ENCODE results near the gene CORIN. TPM values are rescaled to one million over a fixed set of nuclear protein-coding genes. Genes with fewer than 3 reads are reported as not detected.

The CORIN gene
- polyA plus RNA-seq, 1 donor (not counting 4 experiments of a cell fraction or from before 2014, with no cell fraction given), result 0.14 TPM

GRCh38 chr4:47824840-47825239, 13.0 kb downstream of the CORIN start:
- FAIRE-seq (no peak), DNase-seq (ENCODE audit: low read depth, low spot score) (no peak)
- Histone ChIP-seq H3K4me2 (ENCODE audit: control insufficient read depth, extremely low read depth, insufficient read depth, low read depth, low read length) (no peak overlapping the region), H3K27me3 (ENCODE audit: control insufficient read depth, extremely low read depth, insufficient read depth, low read length) (no peaks in the 10 kb centered on the region), H3K4me3 (ENCODE audit: control insufficient read depth in 2 of 3, extremely low read depth in 1 of 3, insufficient read depth in 2 of 3, low read depth in 1 of 3, low read length in 3 of 3) (no peak overlapping the region), H3K9ac (ENCODE audit: control insufficient read depth, extremely low read depth, insufficient read depth, low read length) (no peak overlapping the region), H3K27ac (ENCODE audit: control insufficient read depth, insufficient read depth, low read length) (no peak overlapping the region), H3K9me1 (ENCODE audit: control insufficient read depth, extremely low read depth, insufficient read depth, low read length) (no peaks in the 10 kb centered on the region), H3K36me3 (ENCODE audit: control insufficient read depth in 2 of 2, extremely low read depth in 1 of 2, insufficient read depth in 2 of 2, low read length in 2 of 2) (no peaks in the 10 kb centered on the region), H4K20me1 (ENCODE audit: control insufficient read depth, extremely low read depth, insufficient read depth, low read length) (no peaks in the 10 kb centered on the region), H2AFZ (ENCODE audit: control insufficient read depth, low read length) (no peak overlapping the region), H3K4me1 (ENCODE audit: control insufficient read depth, extremely low read depth, insufficient read depth, low read length) (no peaks in the 10 kb centered on the region), H3K79me2 (ENCODE audit: control insufficient read depth, insufficient read depth, low read length) (no peaks in the 10 kb centered on the region), H3K9me3 (ENCODE audit: control insufficient read depth, low read depth, low read length) (no peaks in the 10 kb centered on the region)
- TF ChIP-seq EZH2 (IDR thresholded peaks at IDR 0.05; ENCODE audit: low read length) (no peak), CTCF (optimal IDR thresholded peaks at IDR 0.05 in 1 of 3, IDR thresholded peaks at IDR 0.05 in 1 of 3, conservative IDR thresholded peaks at IDR 0.05 in 1 of 3; ENCODE audit: extremely low read depth in 1 of 3, insufficient read depth in 2 of 3, low read length in 3 of 3) (no peak)
- dilution Hi-C loops (cut with MboI; ENCODE audit: extremely low pct_ligation_motif_present, low sequenced_read_pairs), result no loop called here

- H3K4me2 ChIP-seq (ENCODE audit: control insufficient read depth, extremely low read depth, insufficient read depth, low read depth, low read length), result no peak overlapping the region
- H3K27ac ChIP-seq (ENCODE audit: control insufficient read depth, insufficient read depth, low read length), result no peak overlapping the region
- H3K27me3 ChIP-seq (ENCODE audit: control insufficient read depth, extremely low read depth, insufficient read depth, low read length), result no peaks in the 10 kb centered on the region
- H3K4me3 ChIP-seq (ENCODE audit: control insufficient read depth in 2 of 3, extremely low read depth in 1 of 3, insufficient read depth in 2 of 3, low read depth in 1 of 3, low read length in 3 of 3), result no peak overlapping the region
- no peaks in the 10 kb centered on the region for H3K4me1 ChIP-seq (ENCODE audit: control insufficient read depth, extremely low read depth, insufficient read depth, low read length)
- H3K9me1 ChIP-seq (ENCODE audit: control insufficient read depth, extremely low read depth, insufficient read depth, low read length), result no peaks in the 10 kb centered on the region
- DNase-seq (ENCODE audit: low read depth, low spot score), result no peak
- no peaks in the 10 kb centered on the region for H3K36me3 ChIP-seq (ENCODE audit: control insufficient read depth in 2 of 2, extremely low read depth in 1 of 2, insufficient read depth in 2 of 2, low read length in 2 of 2)
- H3K79me2 ChIP-seq (ENCODE audit: control insufficient read depth, insufficient read depth, low read length), result no peaks in the 10 kb centered on the region
- dilution Hi-C loops (cut with MboI; ENCODE audit: extremely low pct_ligation_motif_present, low sequenced_read_pairs), result no loop called here
- H3K9me3 ChIP-seq (ENCODE audit: control insufficient read depth, low read depth, low read length), result no peaks in the 10 kb centered on the region
- TF ChIP-seq EZH2 (IDR thresholded peaks at IDR 0.05; ENCODE audit: low read length), result no peak
- no peak for TF ChIP-seq CTCF (optimal IDR thresholded peaks at IDR 0.05 in 1 of 3, IDR thresholded peaks at IDR 0.05 in 1 of 3, conservative IDR thresholded peaks at IDR 0.05 in 1 of 3; ENCODE audit: extremely low read depth in 1 of 3, insufficient read depth in 2 of 3, low read length in 3 of 3)
- no peak overlapping the region for H3K9ac ChIP-seq (ENCODE audit: control insufficient read depth, extremely low read depth, insufficient read depth, low read length)
- H4K20me1 ChIP-seq (ENCODE audit: control insufficient read depth, extremely low read depth, insufficient read depth, low read length), result no peaks in the 10 kb centered on the region
- no peak for FAIRE-seq
- no peak overlapping the region for H2AFZ ChIP-seq (ENCODE audit: control insufficient read depth, low read length)
Observed at GRCh38 chr4:47819178-47819577, 18.7 kb downstream of the CORIN start.

Data from keratinocyte (primary cell).